Uterus (tissue), 4 donors: Measurements from ENCODE around the gene MED25. TPM values are rescaled to one million over a fixed set of nuclear protein-coding genes. Genes with fewer than 3 reads are reported as not detected.

Experiments
- DNase-seq, 2 donors: peaks; one replicate each; pipeline ENCODE4 v3.0.0-alpha.2; 2019 to 2020
- H3K27ac ChIP-seq, 2 donors: fragments of 200-600 bp; sonication (generic); 1 replicate in 1 of 2; 2 replicates in 1 of 2; pipeline ENCODE4 v1.5.1; 2016 to 2018
- H3K27me3 ChIP-seq, 2 donors: fragments of 200-600 bp; sonication (generic); one replicate each; pipeline ENCODE4 v1.5.1; 2018 to 2019; ENCODE audit warnings: control low read depth in 1 of 2
- H3K36me3 ChIP-seq, 2 donors: fragments of 200-600 bp; sonication (generic); one replicate each; pipeline ENCODE4 v1.5.1; 2019; ENCODE audit warnings: control low read depth in 1 of 2
- H3K4me1 ChIP-seq, 2 donors: fragments of 200-600 bp; sonication (generic); one replicate each; pipeline ENCODE4 v1.5.1; 2018 to 2019; ENCODE audit warnings: control low read depth in 1 of 2
- H3K4me3 ChIP-seq, 2 donors: fragments of 200-600 bp; sonication (generic); 1 replicate in 1 of 2; 2 replicates in 1 of 2; pipeline ENCODE4 v1.5.1; 2018 to 2019; ENCODE audit warnings: mild to moderate bottlenecking in 1 of 2
- H3K9me3 ChIP-seq, 2 donors: fragments of 200-600 bp; sonication (generic); one replicate each; pipeline ENCODE4 v1.5.1; 2019; ENCODE audit warnings: control low read depth in 1 of 2
- CTCF ChIP-seq, 4 experiments: fragments of 200-600 bp in 2 of 4; fragments of 450-650 bp in 2 of 4; sonication (generic) in 2 of 4; IDR thresholded peaks; one replicate each; pipeline ENCODE4 v1.5.1; 2016 to 2019; ENCODE audit warnings: antibody characterized with exemption in 4 of 4, mild to moderate bottlenecking in 2 of 4, moderate library complexity in 1 of 4
- POLR2A ChIP-seq, 2 donors: fragments of 450-650 bp; IDR thresholded peaks; one replicate each; pipeline ENCODE4 v1.6.1; 2016; ENCODE audit warnings: antibody characterized with exemption in 2 of 2, mild to moderate bottlenecking in 1 of 2, moderate library complexity in 1 of 2
- intact Hi-C: fragments of 100-400 bp; cut with DNase I; formaldehyde crosslinking; loops from one replicate; pipeline ENCODE4 v1.15.1; 2023; ENCODE audit warnings: low total_unique reads
- total RNA-seq, 4 donors: library from RNA; depleted of rRNA in 3 of 4; stranded (reverse); fragments of >200 nt in 3 of 4; gene quantifications; one replicate each; pipeline versions ENCODE4 v1.1.0 to v1.2.4, GENCODE V29; 2014 to 2023
- donor health status: DM: yes; HTN: yes; CAD: no.

The MED25 gene
- total RNA-seq, 4 donors from 2014 or later: 21.1 to 48.1 (median 26.8) TPM

- no peaks in the 10 kb centered on the region for H3K36me3 ChIP-seq
- no peak overlapping the region for H3K27ac ChIP-seq
- no peaks in the 10 kb centered on the region for H3K27me3 ChIP-seq
- intact Hi-C loops: no loop called here
- DNase-seq: no peak
- no peak for TF ChIP-seq POLR2A (IDR thresholded peaks at IDR 0.05)
- TF ChIP-seq CTCF (IDR thresholded peaks at IDR 0.05): no peak
- H3K4me1 ChIP-seq: peaks cover 0 to 11% of the 10 kb centered on the region in 2 donors
- H3K4me3 ChIP-seq: no peak overlapping the region
- no peaks in the 10 kb centered on the region for H3K9me3 ChIP-seq
Observed at GRCh38 chr19:49847731-49848696, 29.9 kb downstream of the MED25 start.

- peaks cover 0 to 11% of the 10 kb centered on the region in 2 donors for H3K4me1 ChIP-seq
- H3K9me3 ChIP-seq: no peaks in the 10 kb centered on the region
- no peaks in the 10 kb centered on the region for H3K27me3 ChIP-seq
- no peaks in the 10 kb centered on the region for H3K36me3 ChIP-seq
- no peak for TF ChIP-seq POLR2A (IDR thresholded peaks at IDR 0.05)
- no peak for DNase-seq
- H3K27ac ChIP-seq: no peak overlapping the region
- H3K4me3 ChIP-seq: no peak overlapping the region
- intact Hi-C loops: no loop called here
Observed at GRCh38 chr19:49848938-49849337, 30.8 kb downstream of the MED25 start.

- no peaks in the 10 kb centered on the region for H3K9me3 ChIP-seq
- no peaks in the 10 kb centered on the region for H3K27me3 ChIP-seq
- H3K36me3 ChIP-seq: no peaks in the 10 kb centered on the region
- DNase-seq: no peak
- peak overlapping the region; percentile 100 for H3K27ac ChIP-seq
- intact Hi-C loops: no loop called here
- H3K4me3 ChIP-seq: peak overlapping the region in 1 of 2 donors; percentile 87
- TF ChIP-seq CTCF (IDR thresholded peaks at IDR 0.05) (no peak), POLR2A (IDR thresholded peaks at IDR 0.05) (no peak)
- peaks cover 0 to 11% of the 10 kb centered on the region in 2 donors for H3K4me1 ChIP-seq
Observed at GRCh38 chr19:49849433-49850220, 31.5 kb downstream of the MED25 start.

GRCh38 chr19:49850221-49850486 is 32.1 kb downstream of the MED25 start:
- TF ChIP-seq CTCF (IDR thresholded peaks at IDR 0.05) (no peak), POLR2A (IDR thresholded peaks at IDR 0.05) (no peak)
- Histone ChIP-seq H3K36me3 (no peaks in the 10 kb centered on the region), H3K4me3 (peak overlapping the region; percentile 87 to 93), H3K4me1 (peaks cover 0 to 11% of the 10 kb centered on the region in 2 donors), H3K9me3 (no peaks in the 10 kb centered on the region), H3K27me3 (no peaks in the 10 kb centered on the region), H3K27ac (peak overlapping the region; percentile 100)
- intact Hi-C loops: no loop called here
- peak; percentile 33 to 35 for DNase-seq

GRCh38 chr19:49850487-49851342 is 32.6 kb downstream of the MED25 start, which contains the start of gene PTOV1:
TSS of gene PTOV1 (plus strand) at chr19:49851159.
- Histone ChIP-seq H3K4me1 (peaks cover 0 to 11% of the 10 kb centered on the region in 2 donors), H3K4me3 (peak within 1 kb of the TSS; percentile 87 to 93), H3K27me3 (no peaks in the 10 kb centered on the region), H3K9me3 (no peaks in the 10 kb centered on the region), H3K27ac (peak within 1 kb of the TSS; percentile 100), H3K36me3 (no peaks in the 10 kb centered on the region)
- intact Hi-C loops: no loop called here
- TF ChIP-seq POLR2A (IDR thresholded peaks at IDR 0.05): peak; percentile 66 to 91
- peak in 1 of 4 experiments; percentile 11 for TF ChIP-seq CTCF (IDR thresholded peaks at IDR 0.05)
- DNase-seq: peak; percentile 92 to 93
